ENCODE results near the gene DESI1.

DNA sequence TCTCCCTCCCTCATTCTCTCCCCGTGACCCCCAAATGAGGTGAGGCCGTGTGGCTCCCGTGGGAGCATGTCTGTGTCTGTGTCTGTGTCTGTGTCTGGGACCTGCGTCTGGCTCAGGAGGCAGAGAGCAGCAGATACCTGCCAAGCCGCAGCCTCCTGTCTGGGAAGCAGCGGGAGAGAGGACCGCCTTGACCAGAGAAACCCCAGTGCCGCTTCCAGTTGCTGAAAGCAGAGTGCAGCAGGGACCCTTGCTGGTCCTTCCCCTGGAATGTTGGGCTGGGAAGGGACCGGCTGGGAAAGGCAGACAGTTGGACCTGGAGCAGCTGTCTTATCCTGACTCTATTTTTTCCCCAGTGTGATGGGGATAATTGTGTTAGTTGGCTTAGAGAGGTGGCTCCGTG, 59.5 kb downstream of the DESI1 start:
- no peak for TF ChIP-seq POLR2A (IDR thresholded peaks at IDR 0.05)
- TF ChIP-seq, protein P1, sequence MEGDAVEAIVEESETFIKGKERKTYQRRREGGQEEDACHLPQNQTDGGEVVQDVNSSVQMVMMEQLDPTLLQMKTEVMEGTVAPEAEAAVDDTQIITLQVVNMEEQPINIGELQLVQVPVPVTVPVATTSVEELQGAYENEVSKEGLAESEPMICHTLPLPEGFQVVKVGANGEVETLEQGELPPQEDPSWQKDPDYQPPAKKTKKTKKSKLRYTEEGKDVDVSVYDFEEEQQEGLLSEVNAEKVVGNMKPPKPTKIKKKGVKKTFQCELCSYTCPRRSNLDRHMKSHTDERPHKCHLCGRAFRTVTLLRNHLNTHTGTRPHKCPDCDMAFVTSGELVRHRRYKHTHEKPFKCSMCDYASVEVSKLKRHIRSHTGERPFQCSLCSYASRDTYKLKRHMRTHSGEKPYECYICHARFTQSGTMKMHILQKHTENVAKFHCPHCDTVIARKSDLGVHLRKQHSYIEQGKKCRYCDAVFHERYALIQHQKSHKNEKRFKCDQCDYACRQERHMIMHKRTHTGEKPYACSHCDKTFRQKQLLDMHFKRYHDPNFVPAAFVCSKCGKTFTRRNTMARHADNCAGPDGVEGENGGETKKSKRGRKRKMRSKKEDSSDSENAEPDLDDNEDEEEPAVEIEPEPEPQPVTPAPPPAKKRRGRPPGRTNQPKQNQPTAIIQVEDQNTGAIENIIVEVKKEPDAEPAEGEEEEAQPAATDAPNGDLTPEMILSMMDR (IDR thresholded peaks at IDR 0.05): no peak

Measured in uterus (tissue), 2 donors.